Lung (tissue), 12 donors: ENCODE data around the gene ARHGDIG. TPM values are rescaled to one million over a fixed set of nuclear protein-coding genes. Genes with fewer than 3 reads are reported as not detected.
"Not testable (repeated sequence)": the region's sequence is repeated elsewhere in the genome, so short reads cannot be mapped to it uniquely, and the experiment has no call there.

ENCODE experiments used
- ATAC-seq: fragments of 200-7000 bp; cut with Tn5 transposase; one replicate; pipeline ENCODE4 v1.9.1; 2020; ENCODE audit warnings: moderate number of reproducible peaks; ENCODE audit not compliant: insufficient read depth, low FRiP score
- DNase-seq, 3 donors: peaks; one replicate each; pipeline ENCODE4 v3.0.0-alpha.2; 2013 to 2017
- H3K27ac ChIP-seq, 2 donors: one replicate each; pipeline ENCODE4 v1.5.1; 2013; ENCODE audit warnings: mild to moderate bottlenecking in 2 of 2, moderate library complexity in 2 of 2, control low read depth in 1 of 2, inconsistent platforms in 1 of 2, low read depth in 1 of 2, low read length in 1 of 2
- H3K27me3 ChIP-seq, 3 donors: one replicate each; pipeline ENCODE4 v1.5.1; 2013; ENCODE audit warnings: low read length in 2 of 3; ENCODE audit not compliant: control insufficient read depth in 3 of 3, insufficient read depth in 3 of 3
- H3K36me3 ChIP-seq, 4 donors: one replicate each; pipeline ENCODE4 v1.5.1; 2013; ENCODE audit warnings: low read length in 4 of 4, mild to moderate bottlenecking in 1 of 4, moderate library complexity in 1 of 4; ENCODE audit not compliant: control insufficient read depth in 4 of 4, insufficient read depth in 4 of 4
- H3K4me1 ChIP-seq, 5 donors: one replicate each; pipeline ENCODE4 v1.5.1; 2013; ENCODE audit warnings: low read length in 5 of 5, mild to moderate bottlenecking in 2 of 5, moderate library complexity in 1 of 5; ENCODE audit not compliant: control insufficient read depth in 5 of 5, insufficient read depth in 5 of 5
- H3K4me3 ChIP-seq: one replicate; pipeline ENCODE4 v1.5.1; 2013; ENCODE audit warnings: mild to moderate bottlenecking, control low read depth, moderate library complexity
- H3K9ac ChIP-seq, 2 donors: one replicate each; pipeline ENCODE4 v1.5.1; 2013; ENCODE audit warnings: low read length in 2 of 2, control low read depth in 1 of 2; ENCODE audit not compliant: insufficient read depth in 1 of 2
- H3K9me3 ChIP-seq, 4 donors: one replicate each; pipeline ENCODE4 v1.5.1; 2013; ENCODE audit warnings: low read length in 3 of 4, mild to moderate bottlenecking in 1 of 4, moderate library complexity in 1 of 4; ENCODE audit not compliant: control insufficient read depth in 4 of 4, insufficient read depth in 3 of 4
- WGBS, 2 donors: extraction: QIAGEN DNeasy Blood & Tissue Kit; methylation state at CpG; one replicate each; pipeline ENCODE4 v1.1.7; 2013; 5-methylcytosine and 5-hydroxymethylcytosine counted together
- polyA plus RNA-seq, 2 donors: library from polyadenylated mRNA; stranded (reverse); fragments of 200-250 nt; gene quantifications; one replicate each; pipeline ENCODE4 v1.2.1, GENCODE V29; 2013
- total RNA-seq, 2 donors: library from RNA; depleted of rRNA in 1 of 2; stranded (reverse); fragments of >200 nt in 1 of 2; gene quantifications; one replicate each; pipeline ENCODE4 v1.2.1, GENCODE V29; 2014 to 2021
- TF ChIP-seq, protein P1 (sequence below): IDR thresholded peaks from 2 replicates; pipeline ENCODE4 v1.5.1; 2012; ENCODE audit warnings: mild to moderate bottlenecking; ENCODE audit errors: control extremely low read depth, extremely low read depth
- donor health status: control.
- donor health status: control.
- donor health status: Bipolar disorder and iron deficiency.
- donor health status: healthy.
- donor health status: DM: yes; HTN: yes; CAD: no.

ARHGDIG gene
- total and polyA plus RNA-seq, 4 donors = 0.07 to 0.58 (median 0.26) TPM; not detected in 1

DNA sequence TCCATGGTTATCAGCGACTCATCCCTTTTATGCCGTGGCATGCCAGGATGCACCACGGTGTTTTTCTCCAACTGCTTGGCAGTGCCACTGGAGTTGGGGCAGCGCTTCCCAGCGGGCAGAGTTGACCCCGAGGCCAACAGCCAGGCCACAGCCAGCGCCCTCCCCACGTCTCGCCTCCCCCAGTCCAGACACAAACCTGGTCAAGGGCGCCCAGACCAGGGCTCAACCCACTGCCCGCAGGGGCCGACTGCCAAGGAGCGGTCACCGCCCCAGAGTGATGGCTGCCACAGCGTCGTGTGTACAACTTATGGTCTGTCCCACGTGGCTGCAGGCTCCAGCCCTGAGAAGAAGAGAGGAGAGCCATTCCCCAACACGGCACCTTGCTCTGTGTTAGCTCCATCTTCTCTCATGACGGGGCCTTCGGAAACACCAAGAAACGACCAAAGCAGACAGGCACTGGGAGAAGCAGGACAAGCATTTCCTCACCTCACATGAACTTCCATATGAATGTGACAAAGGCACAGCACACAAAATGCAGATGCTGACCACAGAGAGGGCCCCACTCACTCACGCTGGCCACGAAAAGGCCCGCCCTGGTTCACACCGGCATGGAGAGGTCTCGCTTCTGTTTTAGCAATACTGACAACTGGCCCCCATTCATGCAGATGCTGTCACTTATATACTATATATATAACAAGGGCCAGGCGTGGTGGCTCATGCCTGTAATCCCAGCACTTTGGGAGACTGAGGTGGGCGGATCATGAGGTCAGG lies 45.2 kb downstream of the ARHGDIG start:
- H3K27me3 ChIP-seq = no peaks in the 10 kb centered on the region
- DNase-seq (no peak), ATAC-seq (no peak)
- no peaks in the 10 kb centered on the region for H3K9me3 ChIP-seq
- WGBS, 2 donors = 61 to 79% methylated on average over 28 of the region's 28 CpGs
- no peak overlapping the region for H3K9ac ChIP-seq
- TF ChIP-seq, protein P1, sequence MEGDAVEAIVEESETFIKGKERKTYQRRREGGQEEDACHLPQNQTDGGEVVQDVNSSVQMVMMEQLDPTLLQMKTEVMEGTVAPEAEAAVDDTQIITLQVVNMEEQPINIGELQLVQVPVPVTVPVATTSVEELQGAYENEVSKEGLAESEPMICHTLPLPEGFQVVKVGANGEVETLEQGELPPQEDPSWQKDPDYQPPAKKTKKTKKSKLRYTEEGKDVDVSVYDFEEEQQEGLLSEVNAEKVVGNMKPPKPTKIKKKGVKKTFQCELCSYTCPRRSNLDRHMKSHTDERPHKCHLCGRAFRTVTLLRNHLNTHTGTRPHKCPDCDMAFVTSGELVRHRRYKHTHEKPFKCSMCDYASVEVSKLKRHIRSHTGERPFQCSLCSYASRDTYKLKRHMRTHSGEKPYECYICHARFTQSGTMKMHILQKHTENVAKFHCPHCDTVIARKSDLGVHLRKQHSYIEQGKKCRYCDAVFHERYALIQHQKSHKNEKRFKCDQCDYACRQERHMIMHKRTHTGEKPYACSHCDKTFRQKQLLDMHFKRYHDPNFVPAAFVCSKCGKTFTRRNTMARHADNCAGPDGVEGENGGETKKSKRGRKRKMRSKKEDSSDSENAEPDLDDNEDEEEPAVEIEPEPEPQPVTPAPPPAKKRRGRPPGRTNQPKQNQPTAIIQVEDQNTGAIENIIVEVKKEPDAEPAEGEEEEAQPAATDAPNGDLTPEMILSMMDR = no peak
- peaks cover 0 to 26% (median 8%) of the 10 kb centered on the region in 5 donors for H3K4me1 ChIP-seq
- no peaks in the 10 kb centered on the region for H3K36me3 ChIP-seq
- no peak overlapping the region for H3K4me3 ChIP-seq
- H3K27ac ChIP-seq = peak overlapping the region in 1 of 2 donors; percentile 15

DNA sequence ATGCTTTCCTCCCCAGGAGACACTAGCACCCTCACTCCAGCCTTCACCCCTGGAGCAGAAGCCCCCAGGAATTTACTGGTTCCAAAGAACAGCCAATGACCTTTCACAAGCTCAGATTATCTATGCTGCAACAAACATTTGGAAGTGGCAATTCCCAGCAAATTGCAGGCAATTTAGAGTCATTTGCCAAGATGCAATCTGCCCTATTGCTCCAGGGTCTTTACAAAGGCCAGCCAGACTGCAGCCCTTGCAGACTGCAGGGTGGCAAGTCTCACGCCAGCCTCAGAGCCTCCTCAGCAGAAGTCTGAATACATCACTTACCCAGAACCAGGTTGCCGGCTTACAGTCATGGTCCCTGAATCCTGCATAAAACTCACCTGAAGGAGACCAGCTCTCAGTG lies 50.4 kb downstream of the ARHGDIG start:
- peaks cover 0 to 4% (median 0%) of the 10 kb centered on the region in 4 donors for H3K9me3 ChIP-seq
- ATAC-seq (no peak), DNase-seq (peak in 1 of 3 donors; percentile 66)
- no peak overlapping the region for H3K4me3 ChIP-seq
- peaks cover 0 to 32% (median 18%) of the 10 kb centered on the region in 5 donors for H3K4me1 ChIP-seq
- H3K9ac ChIP-seq = no peak overlapping the region
- H3K27me3 ChIP-seq = no peaks in the 10 kb centered on the region
- 78 to 83% methylated on average over 2 of the region's 2 CpGs for WGBS, 2 donors
- peaks cover 0 to 3% (median 0%) of the 10 kb centered on the region in 4 donors for H3K36me3 ChIP-seq
- no peak overlapping the region for H3K27ac ChIP-seq
- TF ChIP-seq, protein P1 = no peak

DNA sequence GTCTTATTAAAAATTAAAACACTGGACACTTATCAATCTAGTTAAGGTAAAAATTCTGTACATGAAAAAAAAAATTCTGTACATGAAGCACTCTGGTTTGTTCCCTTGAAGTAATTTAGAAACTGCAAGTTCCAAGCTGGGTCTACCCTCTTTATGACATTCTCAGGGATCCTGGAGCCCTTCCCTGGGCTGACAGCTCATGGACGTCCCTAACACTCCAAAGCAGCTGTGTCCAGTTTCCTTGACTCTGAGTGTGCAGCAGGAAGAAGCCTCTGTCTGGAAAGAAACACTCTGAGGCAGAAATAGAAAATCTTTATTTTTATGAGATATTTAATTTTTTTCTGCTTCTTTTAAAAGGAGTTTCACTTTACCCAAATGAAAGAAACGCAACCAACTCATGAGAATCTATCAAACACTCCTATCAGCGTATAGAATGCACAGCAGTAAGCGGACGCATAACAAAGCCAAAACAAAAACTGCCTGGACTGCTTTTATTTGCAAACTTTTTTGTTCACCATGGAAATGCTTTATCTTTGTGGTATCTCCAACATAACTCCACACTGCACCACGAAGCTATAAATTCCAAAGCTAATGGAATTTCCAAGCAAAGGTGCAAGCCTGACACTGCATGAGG lies 50.9 kb downstream of the ARHGDIG start:
- H3K4me3 ChIP-seq, H3K27ac ChIP-seq: not testable (repeated sequence)

More for the DNA sequence above, 50.9 kb downstream of the ARHGDIG start:
- WGBS, 2 donors = 65 to 66% methylated on average over 6 of the region's 6 CpGs
- DNase-seq = peak; percentile 83 to 95 (median 93)
- peak overlapping the region in 1 of 2 donors; percentile 86 for H3K9ac ChIP-seq
- H3K9me3 ChIP-seq, ATAC-seq, H3K36me3 ChIP-seq, H3K27me3 ChIP-seq: not testable (repeated sequence)
- peaks cover 0 to 32% (median 18%) of the 10 kb centered on the region in 5 donors for H3K4me1 ChIP-seq

Other genes starting within 250 kb of the ARHGDIG start
- 10 to 100 TPM in 1 of 2 donors, 1 to 10 TPM in 1; 4.8 to 12.9 TPM for gene POLR3K, start 227.0 kb upstream of the ARHGDIG start, total RNA-seq
- gene POLR3K, start 227.0 kb upstream of the ARHGDIG start, polyA plus RNA-seq = 10 to 100 TPM; 11.1 to 15.7 TPM
- gene SNRNP25, start 226.8 kb upstream of the ARHGDIG start, total RNA-seq = 10 to 100 TPM; 10.3 to 17.9 TPM
- 10 to 100 TPM; 23.8 to 30.9 TPM for gene SNRNP25, start 226.8 kb upstream of the ARHGDIG start, polyA plus RNA-seq
- 10 to 100 TPM; 28.5 to 31.4 TPM for gene RHBDF1, start 208.0 kb upstream of the ARHGDIG start, total RNA-seq
- gene RHBDF1, start 208.0 kb upstream of the ARHGDIG start, polyA plus RNA-seq = 10 to 100 TPM; 26.6 to 51.2 TPM
- 10 to 100 TPM; 61.1 to 77.8 TPM for gene MPG, start 202.4 kb upstream of the ARHGDIG start, total RNA-seq
- 100 to 1,000 TPM in 1 of 2 donors, 10 to 100 TPM in 1; 81.4 to 101 TPM for gene MPG, start 202.4 kb upstream of the ARHGDIG start, polyA plus RNA-seq
- 10 to 100 TPM; 21.3 to 34.8 TPM for gene NPRL3, start 141.9 kb upstream of the ARHGDIG start, total RNA-seq
- 10 to 100 TPM; 15.6 to 22.7 TPM for gene NPRL3, start 141.9 kb upstream of the ARHGDIG start, polyA plus RNA-seq
- gene HBZ, start 127.9 kb upstream of the ARHGDIG start, total RNA-seq = 1 to 10 TPM in 1 of 2 donors, under 1 TPM in 1; 0.37 to 9.2 TPM
- under 1 TPM in 1 of 2 donors, not detected in 1; 0.09 TPM for gene HBZ, start 127.9 kb upstream of the ARHGDIG start, polyA plus RNA-seq
- 10 to 100 TPM in 1 of 2 donors, under 1 TPM in 1; 0.61 to 45.7 TPM for gene HBM, start 114.6 kb upstream of the ARHGDIG start, total RNA-seq
- under 1 TPM in 1 of 2 donors, not detected in 1; 0.73 TPM for gene HBM, start 114.6 kb upstream of the ARHGDIG start, polyA plus RNA-seq
- 1,000 to 10,000 TPM in 1 of 2 donors, 100 to 1,000 TPM in 1; 671 to 4,737 TPM for gene HBA2, start 107.7 kb upstream of the ARHGDIG start, total RNA-seq
- 100 to 1,000 TPM; 126 to 973 TPM for gene HBA2, start 107.7 kb upstream of the ARHGDIG start, polyA plus RNA-seq
- 1,000 to 10,000 TPM in 1 of 2 donors, 100 to 1,000 TPM in 1; 627 to 2,695 TPM for gene HBA1, start 103.9 kb upstream of the ARHGDIG start, total RNA-seq
- gene HBA1, start 103.9 kb upstream of the ARHGDIG start, polyA plus RNA-seq = 100 to 1,000 TPM in 1 of 2 donors, 10 to 100 TPM in 1; 38.1 to 273 TPM
- gene HBQ1, start 100.1 kb upstream of the ARHGDIG start, total RNA-seq = 1 to 10 TPM in 1 of 2 donors, not detected in 1; 2.3 TPM
- gene HBQ1, start 100.1 kb upstream of the ARHGDIG start, polyA plus RNA-seq = under 1 TPM in 1 of 2 donors, not detected in 1; 0.35 TPM
- 100 to 1,000 TPM in 1 of 2 donors, 10 to 100 TPM in 1; 56.3 to 115 TPM for gene LUC7L, start 51.1 kb upstream of the ARHGDIG start, total RNA-seq
- 100 to 1,000 TPM in 1 of 2 donors, 10 to 100 TPM in 1; 35.2 to 105 TPM for gene LUC7L, start 51.1 kb upstream of the ARHGDIG start, polyA plus RNA-seq
- gene FAM234A, start 45.8 kb upstream of the ARHGDIG start, total RNA-seq = 10 to 100 TPM; 67.1 to 78.5 TPM
- 10 to 100 TPM; 41.5 to 52.4 TPM for gene FAM234A, start 45.8 kb upstream of the ARHGDIG start, polyA plus RNA-seq
- gene RGS11, start 4.6 kb upstream of the ARHGDIG start, total RNA-seq = 1 to 10 TPM; 2.6 to 3.9 TPM
- 1 to 10 TPM; 1.8 to 5.6 TPM for gene RGS11, start 4.6 kb upstream of the ARHGDIG start, polyA plus RNA-seq
- gene PDIA2, start 2.6 kb downstream of the ARHGDIG start, total RNA-seq = under 1 TPM; 0.20 to 0.28 TPM
- gene PDIA2, start 2.6 kb downstream of the ARHGDIG start, polyA plus RNA-seq = under 1 TPM; 0.19 to 0.65 TPM
- 10 to 100 TPM; 16.9 to 25.9 TPM for gene AXIN1, start 72.1 kb downstream of the ARHGDIG start, total RNA-seq
- 10 to 100 TPM; 18.5 to 20.2 TPM for gene AXIN1, start 72.1 kb downstream of the ARHGDIG start, polyA plus RNA-seq
- 10 to 100 TPM; 31.9 to 65.0 TPM for gene MRPL28, start 89.9 kb downstream of the ARHGDIG start, total RNA-seq
- gene MRPL28, start 89.9 kb downstream of the ARHGDIG start, polyA plus RNA-seq = 10 to 100 TPM; 89.4 to 98.9 TPM
- 10 to 100 TPM; 38.0 to 71.5 TPM for gene PGAP6, start 101.4 kb downstream of the ARHGDIG start, total RNA-seq
- gene PGAP6, start 101.4 kb downstream of the ARHGDIG start, polyA plus RNA-seq = 10 to 100 TPM; 64.8 to 100.0 TPM
- gene NME4, start 116.6 kb downstream of the ARHGDIG start, total RNA-seq = 10 to 100 TPM; 18.0 to 68.7 TPM
- gene NME4, start 116.6 kb downstream of the ARHGDIG start, polyA plus RNA-seq = 10 to 100 TPM; 64.0 to 67.6 TPM
- 10 to 100 TPM in 1 of 2 donors, 1 to 10 TPM in 1; 5.2 to 18.3 TPM for gene DECR2, start 121.3 kb downstream of the ARHGDIG start, total RNA-seq
- 10 to 100 TPM; 13.3 to 18.1 TPM for gene DECR2, start 121.3 kb downstream of the ARHGDIG start, polyA plus RNA-seq
- 10 to 100 TPM; 20.8 to 38.3 TPM for gene RAB11FIP3, start 145.1 kb downstream of the ARHGDIG start, total RNA-seq
- 10 to 100 TPM; 20.7 to 22.2 TPM for gene RAB11FIP3, start 145.1 kb downstream of the ARHGDIG start, polyA plus RNA-seq
- 10 to 100 TPM; 14.4 to 64.1 TPM for gene CAPN15, start 247.1 kb downstream of the ARHGDIG start, total RNA-seq
- gene CAPN15, start 247.1 kb downstream of the ARHGDIG start, polyA plus RNA-seq = 10 to 100 TPM; 37.2 to 40.6 TPM